ENCODE data around the gene TIMM29.

TIMM29 gene

GRCh38 chr19:10976131-10976892 lies 47.7 kb downstream of the TIMM29 start:
- DNase-seq (ENCODE audit: insufficient read length, low spot score) (no peak), FAIRE-seq (peak; percentile 80)
- TF ChIP-seq POLR2AphosphoS5 (IDR thresholded peaks at IDR 0.05; ENCODE audit: low read depth, low read length) = no peak
- TF ChIP-seq SPI1 (IDR thresholded peaks at IDR 0.05; ENCODE audit: low read depth, low read length) = no peak

GRCh38 chr19:10977742-10978092 lies 49.1 kb downstream of the TIMM29 start:
- no peak for TF ChIP-seq POLR2AphosphoS5 (IDR thresholded peaks at IDR 0.05; ENCODE audit: low read depth, low read length)
- no peak for TF ChIP-seq POU2F2 (IDR thresholded peaks at IDR 0.05; ENCODE audit: low read depth, low read length)
- TF ChIP-seq PAX5 (IDR thresholded peaks at IDR 0.05; ENCODE audit: insufficient read depth, low read length, severe bottlenecking) = no peak
- TF ChIP-seq POLR2A (IDR thresholded peaks at IDR 0.05; ENCODE audit: low read depth, low read length) = no peak
- no peak for TF ChIP-seq SPI1 (IDR thresholded peaks at IDR 0.05; ENCODE audit: low read depth, low read length)
- DNase-seq (ENCODE audit: insufficient read length, low spot score) (no peak), FAIRE-seq (peak; percentile 13)
